GM19328 (cell line): ENCODE data around the gene ANKRD27.
"Not testable (repeated sequence)": the region's sequence is repeated elsewhere in the genome, so short reads cannot be mapped to it uniquely, and the experiment has no call there.

Experiments
- ATAC-seq: cut with Tn5 transposase; IDR thresholded peaks from one replicate; pipeline ENCODE4 v1.9.1; 2021; ENCODE audit warnings: mild to moderate bottlenecking, moderate library complexity; ENCODE audit not compliant: unreplicated experiment

Gene ANKRD27

DNA sequence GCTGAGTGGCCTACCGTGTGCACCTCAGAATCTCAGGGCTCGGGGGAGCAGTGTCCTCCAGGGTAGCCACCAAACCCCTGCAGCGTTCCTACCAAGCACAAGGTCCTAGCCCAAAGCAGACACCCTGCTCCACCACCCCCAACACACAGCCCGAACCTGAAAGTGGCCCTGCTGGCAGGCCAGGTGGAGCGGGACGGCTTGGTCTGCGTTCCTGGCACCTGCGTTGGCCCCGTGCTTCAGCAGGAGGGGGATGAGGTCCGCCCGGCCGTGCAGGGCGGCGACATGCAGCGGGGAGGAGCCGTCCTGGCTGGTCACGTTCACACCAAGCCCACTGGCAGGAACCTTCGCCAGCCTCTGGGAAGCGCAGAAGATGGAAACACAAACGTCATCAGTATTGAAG lies 67.5 kb downstream of the ANKRD27 start:
- ATAC-seq, result no peak

GRCh38 chr19:32606289-32606688 lies 68.7 kb downstream of the ANKRD27 start:
- ATAC-seq, result no peak

DNA sequence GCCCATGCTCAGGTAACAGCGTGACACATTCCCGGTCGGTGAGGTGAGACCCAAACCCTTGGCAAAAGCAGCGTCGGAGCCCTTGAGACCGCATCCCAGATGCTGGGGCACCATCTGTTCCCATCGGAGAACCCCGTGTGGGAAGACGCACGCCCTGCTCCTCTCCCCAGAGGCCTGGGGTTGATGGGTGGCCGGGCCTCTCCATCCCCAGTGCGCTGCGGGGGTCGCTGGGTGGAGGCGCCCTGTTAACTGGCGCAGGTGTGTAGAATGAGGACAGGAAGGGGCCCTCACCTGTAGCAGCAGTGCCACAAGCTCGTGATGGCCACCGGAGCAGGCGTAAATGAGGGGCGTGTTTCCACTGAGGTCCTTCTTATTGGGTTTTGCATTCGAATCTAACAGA lies 69.4 kb downstream of the ANKRD27 start:
- no peak for ATAC-seq

- no peak for ATAC-seq
Observed at GRCh38 chr19:32603961-32604360, 71.0 kb downstream of the ANKRD27 start.

DNA sequence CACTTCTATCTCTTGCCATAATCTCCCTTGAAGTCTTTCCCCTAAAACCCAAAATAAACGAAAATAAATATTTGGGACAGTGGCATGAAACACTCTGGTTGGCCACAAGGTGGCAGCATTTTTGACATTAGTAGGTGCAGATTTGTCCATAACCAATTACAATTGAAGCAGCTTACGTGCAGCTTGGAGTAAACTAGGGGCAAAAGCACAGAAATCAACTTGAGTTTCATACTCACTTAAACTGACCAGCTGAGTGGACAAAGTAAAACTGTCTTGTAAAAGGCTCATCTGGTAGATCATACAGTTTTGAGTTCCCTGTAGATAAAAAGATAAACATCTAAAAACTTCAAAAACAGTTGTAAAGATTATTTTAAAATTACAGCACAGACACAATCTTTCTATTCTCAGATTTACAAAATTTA lies 75.2 kb downstream of the ANKRD27 start:
- ATAC-seq, result no peak

- ATAC-seq, result no peak
Observed at GRCh38 chr19:32599258-32599657, 75.7 kb downstream of the ANKRD27 start.

DNA sequence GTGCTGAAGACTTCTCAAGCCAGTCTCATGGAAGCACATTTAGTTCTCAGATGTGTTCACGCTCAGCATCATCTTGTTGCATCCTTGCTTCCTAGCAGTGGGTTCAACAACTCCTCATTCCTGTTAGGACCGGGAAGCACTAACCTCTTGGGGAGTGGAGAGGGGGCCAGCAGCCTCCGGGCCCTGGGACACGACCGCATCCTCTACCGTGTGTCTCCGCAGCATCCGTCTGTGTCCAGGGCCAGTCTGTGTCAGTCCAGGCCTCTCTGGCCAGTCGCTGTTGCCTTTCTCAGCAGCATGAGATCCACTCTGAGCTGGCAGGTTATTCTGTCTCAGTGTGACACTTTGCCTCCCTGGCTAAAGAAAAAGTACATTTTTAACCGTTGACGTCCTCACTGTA lies 77.0 kb downstream of the ANKRD27 start:
- ATAC-seq, result no peak

- no peak for ATAC-seq
Observed at GRCh38 chr19:32595491-32595890, 79.5 kb downstream of the ANKRD27 start.

DNA sequence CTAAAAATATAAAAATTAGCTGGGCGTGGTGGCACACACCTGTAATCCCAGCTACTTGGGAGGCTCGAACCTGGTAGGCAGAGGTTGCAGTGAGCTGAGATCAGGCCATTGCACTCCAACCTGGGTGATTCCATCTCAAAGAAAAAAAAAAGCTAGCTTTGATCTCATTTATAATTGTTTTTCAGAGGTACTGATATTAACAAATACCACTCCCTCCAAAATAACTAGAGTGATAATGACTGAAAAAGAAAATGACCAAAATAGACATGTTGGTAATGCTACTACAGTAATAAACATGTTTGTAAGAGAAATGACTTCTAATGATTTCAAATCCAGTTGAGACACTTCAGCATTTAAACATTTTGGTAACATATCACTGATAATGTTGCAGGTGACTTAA lies 81.0 kb downstream of the ANKRD27 start:
- no peak for ATAC-seq

DNA sequence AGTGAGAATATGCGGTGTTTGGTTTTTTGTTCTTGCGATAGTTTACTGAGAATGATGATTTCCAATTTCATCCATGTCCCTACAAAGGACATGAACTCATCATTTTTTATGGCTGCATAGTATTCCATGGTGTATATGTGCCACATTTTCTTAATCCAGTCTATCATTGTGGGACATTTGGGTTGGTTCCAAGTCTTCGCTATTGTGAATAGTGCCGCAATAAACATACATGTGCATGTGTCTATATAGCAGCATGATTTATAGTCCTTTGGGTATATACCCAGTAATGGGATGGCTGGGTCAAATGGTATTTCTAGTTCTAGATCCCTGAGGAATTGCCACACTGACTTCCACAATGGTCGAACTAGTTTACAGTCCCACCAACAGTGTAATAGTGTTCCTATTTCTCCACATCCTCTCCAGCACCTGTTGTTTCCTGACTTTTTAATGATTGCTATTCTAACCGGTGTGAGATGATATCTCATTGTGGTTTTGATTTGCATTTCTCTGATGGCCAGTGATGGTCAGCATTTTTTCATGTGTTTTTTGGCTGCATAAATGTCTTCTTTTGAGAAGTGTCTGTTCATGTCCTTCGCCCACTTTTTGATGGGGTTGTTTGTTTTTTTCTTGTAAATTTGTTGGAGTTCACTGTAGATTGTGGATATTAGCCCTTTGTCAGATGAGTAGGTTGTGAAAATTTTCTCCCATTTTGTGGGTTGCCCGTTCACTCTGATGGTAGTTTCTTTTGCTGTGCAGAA lies 87.1 kb downstream of the ANKRD27 start:
- not testable (repeated sequence) for ATAC-seq

DNA sequence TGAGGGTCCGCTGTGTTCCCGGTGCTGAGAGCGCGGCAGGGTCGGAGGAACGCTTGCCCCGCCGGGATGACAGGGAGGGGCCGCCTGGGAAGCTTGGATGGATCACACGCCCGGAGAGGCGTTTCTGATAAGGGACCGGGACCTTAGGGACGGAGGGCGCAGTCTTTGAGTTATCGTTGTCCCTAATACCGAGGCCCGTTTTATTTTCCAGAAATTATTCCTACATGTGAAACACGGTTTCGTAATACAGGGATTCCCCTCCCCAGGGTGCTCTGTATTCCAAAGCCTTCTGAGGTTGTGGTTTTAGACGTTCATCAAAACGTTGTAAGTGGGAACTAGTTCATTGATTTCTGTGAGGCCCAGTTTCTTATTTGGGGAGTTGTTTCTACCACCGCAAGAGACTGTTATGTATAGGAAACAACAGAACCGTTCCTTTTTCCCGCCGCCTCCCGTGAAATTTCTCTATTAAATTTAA lies 93.2 kb downstream of the ANKRD27 start:
- ATAC-seq, result no peak

DNA sequence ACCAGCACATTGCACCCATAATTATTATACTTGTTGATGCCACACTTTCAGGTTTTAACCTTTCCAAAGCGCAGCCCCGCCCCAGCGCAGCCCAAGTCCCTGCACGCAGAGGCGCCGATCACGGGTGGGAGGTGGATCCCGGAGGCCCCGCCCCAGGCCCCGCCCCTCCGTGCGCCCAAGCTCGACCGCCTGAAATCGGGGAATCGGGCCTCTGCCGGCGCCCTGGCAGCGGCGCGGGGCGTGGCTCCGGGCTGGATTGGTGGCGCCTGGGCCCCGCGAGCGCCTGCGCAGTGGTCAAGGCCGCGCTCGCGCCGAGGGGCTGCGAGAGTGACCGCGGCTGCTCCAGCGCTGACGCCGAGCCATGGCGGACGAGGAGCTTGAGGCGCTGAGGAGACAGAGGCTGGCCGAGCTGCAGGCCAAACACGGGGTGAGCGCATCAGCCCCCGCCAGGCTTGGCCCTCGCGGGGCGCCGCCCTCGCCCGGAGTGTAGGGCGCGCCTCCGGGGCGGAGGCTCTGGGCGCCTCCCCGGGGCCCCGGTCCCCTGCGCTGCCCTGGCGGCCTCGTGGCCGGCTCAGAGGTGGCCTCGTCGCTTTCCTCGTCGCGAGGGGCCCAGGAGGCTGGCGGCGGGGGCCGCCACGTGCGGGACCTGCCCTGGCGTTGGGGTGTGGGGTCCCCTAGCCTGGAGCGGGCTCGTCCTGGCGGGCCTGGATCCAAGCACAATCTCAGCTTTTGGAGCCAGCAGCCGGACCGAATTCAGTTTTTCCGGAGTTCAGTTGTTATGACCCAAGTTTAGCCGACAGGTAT lies 93.9 kb downstream of the ANKRD27 start, which contains the start of gene PDCD5:
TSS of gene PDCD5 (plus strand) at position 290 of the 804 bp plus-strand sequence. CDS start at position 362, 72 bp downstream.
- peak; percentile 91 for ATAC-seq

- ATAC-seq, result peak; percentile 14
Observed at GRCh38 chr19:32580353-32580900, 94.6 kb downstream of the ANKRD27 start.

GRCh38 chr19:32576790-32577189 lies 98.2 kb downstream of the ANKRD27 start:
- ATAC-seq, result no peak

GRCh38 chr19:32573492-32573794 lies 101.5 kb downstream of the ANKRD27 start:
- ATAC-seq, result no peak

- ATAC-seq, result not testable (repeated sequence)
Observed at GRCh38 chr19:32572700-32573491, 102.1 kb downstream of the ANKRD27 start.

- not testable (repeated sequence) for ATAC-seq
Observed at GRCh38 chr19:32571471-32572075, 103.4 kb downstream of the ANKRD27 start.

DNA sequence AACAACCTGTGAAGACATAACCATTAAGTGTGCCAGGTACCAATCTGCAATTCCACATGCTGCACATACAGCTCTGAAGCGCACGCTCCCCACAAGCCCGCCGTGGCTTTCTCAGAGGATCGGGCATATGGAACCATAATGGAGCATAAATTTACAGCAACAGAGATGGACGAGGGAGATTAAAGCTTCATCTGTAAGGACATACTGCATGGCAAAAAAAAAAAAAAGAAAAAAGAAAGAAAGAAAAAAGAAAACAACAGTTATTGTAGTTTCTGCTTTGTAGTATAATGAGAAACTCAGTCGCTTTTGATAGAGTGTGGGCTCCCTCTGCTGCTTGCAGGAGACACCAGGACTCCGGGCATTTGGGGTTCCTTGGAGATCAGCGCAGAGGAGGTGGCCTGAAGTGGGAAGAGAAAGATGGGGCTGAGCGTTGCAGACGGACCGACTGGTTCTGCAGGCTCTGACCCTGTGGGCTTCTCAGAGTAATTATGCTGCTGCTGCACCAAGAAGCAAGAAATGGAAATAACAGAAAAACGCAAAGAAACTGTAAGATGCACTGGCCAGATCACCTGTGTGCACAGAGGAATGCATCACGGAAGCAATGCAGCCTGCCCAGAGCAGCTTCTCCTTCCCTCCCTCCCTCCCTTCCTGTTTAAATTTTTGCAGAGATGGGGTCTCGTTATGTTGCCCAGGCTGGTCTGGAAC lies 104.7 kb downstream of the ANKRD27 start:
- ATAC-seq, result no peak

DNA sequence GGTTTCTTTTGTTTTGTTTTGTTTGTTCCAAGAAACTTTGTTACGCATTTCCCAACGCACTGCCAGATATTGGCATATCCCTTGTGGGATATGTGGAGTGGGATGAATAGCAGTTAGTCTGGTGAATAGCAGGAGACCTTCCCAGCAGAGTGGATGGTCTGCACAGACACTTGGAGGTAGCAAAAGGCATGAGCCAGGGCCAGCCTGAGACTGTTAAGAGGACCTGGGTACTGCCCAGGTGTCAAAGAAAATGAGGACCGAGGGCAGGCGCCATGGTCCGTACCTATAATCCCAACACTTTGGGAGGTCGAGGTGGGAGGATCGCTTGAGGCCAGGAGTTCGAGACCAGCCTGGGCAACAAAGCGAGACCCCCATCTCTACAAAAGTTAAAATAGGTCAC lies 107.5 kb downstream of the ANKRD27 start:
- ATAC-seq, result no peak

DNA sequence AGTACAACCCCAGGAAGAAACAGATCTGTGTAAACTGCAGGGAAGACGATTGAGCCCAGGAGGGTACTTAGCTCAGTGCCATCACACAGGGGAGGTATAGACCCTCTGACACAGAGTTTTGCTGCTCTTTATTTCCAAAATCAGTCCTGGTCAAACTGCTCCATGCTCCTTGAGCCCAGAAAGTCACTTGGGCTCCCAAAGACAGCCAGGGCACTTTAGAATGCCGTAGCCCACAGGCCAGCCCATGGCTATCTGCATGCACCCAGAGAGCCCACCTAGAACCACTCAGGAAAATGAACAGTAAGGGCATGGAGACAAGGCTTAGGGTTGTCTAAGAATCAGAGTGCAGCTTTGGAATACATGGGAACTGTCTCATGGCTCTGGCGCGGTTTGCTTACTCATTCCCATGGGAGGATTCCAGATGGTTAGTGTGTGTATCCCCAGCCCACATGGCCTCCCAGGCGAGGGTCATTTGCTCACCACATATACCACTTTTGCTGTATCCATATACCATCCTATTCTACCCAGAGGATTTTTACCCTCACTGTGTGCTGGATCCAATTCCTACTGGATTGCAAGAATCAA lies 108.6 kb downstream of the ANKRD27 start:
- ATAC-seq, result no peak
